ENCODE data around the gene COL4A1.

The COL4A1 gene

DNA sequence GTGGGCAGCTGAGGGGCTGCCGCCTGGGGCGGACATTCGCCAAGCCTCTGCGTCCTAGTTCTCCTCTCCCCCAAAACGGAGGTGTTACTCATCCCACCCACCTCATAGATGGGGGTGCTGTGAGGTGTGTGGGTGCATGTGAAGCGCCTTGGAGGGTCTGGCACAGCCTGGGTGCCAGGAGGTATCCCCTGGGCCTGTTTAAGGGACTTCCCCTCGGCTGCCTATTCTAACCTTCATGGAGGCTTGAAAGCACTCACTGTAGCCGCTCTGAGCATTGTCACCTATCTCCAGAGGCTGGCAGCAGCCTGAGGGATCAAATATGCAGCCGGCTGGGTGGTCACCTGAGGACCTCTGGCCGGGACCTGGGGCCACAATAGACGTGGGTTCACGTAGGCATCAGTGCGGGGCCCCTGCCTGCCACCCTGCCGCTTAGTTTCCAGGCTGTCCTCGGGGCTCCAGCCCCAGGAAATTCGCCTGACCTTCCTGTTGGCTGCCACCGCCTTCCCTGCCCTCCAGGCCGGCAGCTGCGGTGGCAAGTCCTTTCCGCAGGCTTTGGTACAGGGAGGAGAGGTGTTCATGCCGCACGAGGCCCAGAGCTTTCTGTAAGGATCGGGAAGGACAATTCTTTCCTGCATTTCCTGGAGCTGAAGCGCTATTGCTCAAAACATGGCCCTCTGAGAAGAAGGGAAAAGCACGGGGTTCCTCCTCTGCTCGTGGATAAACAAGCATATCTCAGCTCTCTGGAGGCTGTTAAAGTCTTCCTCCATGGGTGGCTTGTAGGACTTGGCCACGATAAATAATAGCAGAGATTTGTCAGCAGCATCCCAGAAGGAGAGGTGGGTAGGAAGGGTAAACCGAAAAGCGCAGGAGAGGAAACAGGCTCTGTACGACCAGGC is 4.7 kb upstream of the COL4A1 start:
- CTCF ChIA-PET: no interaction called here
- H3K4me1 ChIP-seq (ENCODE audit: control extremely low read depth in 1 of 4, control insufficient read depth in 4 of 4, insufficient read depth in 4 of 4, low read length in 3 of 4): peaks cover 0 to 23% (median 11%) of the 10 kb centered on the region in 4 experiments
- DNase-seq: no peak
- no peak overlapping the region for H3K27ac ChIP-seq (ENCODE audit: insufficient read depth in 1 of 2, low read depth in 1 of 2, low read length in 2 of 2, poor library complexity in 1 of 2, severe bottlenecking in 2 of 2)
- H3K36me3 ChIP-seq (ENCODE audit: control insufficient read depth in 4 of 4, insufficient read depth in 4 of 4, low read length in 3 of 4): no peaks in the 10 kb centered on the region
- H3K9me3 ChIP-seq (ENCODE audit: control extremely low read depth in 1 of 5, control insufficient read depth in 4 of 5, insufficient read depth in 2 of 5, low read depth in 1 of 5, low read length in 4 of 5): no peaks in the 10 kb centered on the region
- POLR2A ChIA-PET: no interaction called here
- no peak overlapping the region for H3K4me3 ChIP-seq (ENCODE audit: control insufficient read depth in 1 of 7, extremely low read depth in 1 of 7, insufficient read depth in 4 of 7, low read depth in 2 of 7, low read length in 6 of 7)
- peaks cover 0 to 89% (median 57%) of the 10 kb centered on the region in 5 experiments for H3K27me3 ChIP-seq (replicated peaks in 2 of 5; ENCODE audit: control insufficient read depth in 4 of 5, insufficient read depth in 5 of 5, low read length in 4 of 5)
- 22% methylated on average over 23 of the region's 30 CpGs for WGBS (ENCODE audit: insufficient coverage)

GRCh38 chr13:110310541-110311442 is 3.8 kb upstream of the COL4A1 start:
- peaks cover 0 to 31% (median 14%) of the 10 kb centered on the region in 4 experiments for H3K4me1 ChIP-seq (ENCODE audit: control extremely low read depth in 1 of 4, control insufficient read depth in 4 of 4, insufficient read depth in 4 of 4, low read length in 3 of 4)
- H3K27me3 ChIP-seq (replicated peaks in 2 of 5; ENCODE audit: control insufficient read depth in 4 of 5, insufficient read depth in 5 of 5, low read length in 4 of 5): peaks cover 2 to 91% (median 59%) of the 10 kb centered on the region in 5 experiments
- WGBS (ENCODE audit: insufficient coverage): 81% methylated on average over 11 of the region's 14 CpGs
- DNase-seq: no peak
- no peaks in the 10 kb centered on the region for H3K36me3 ChIP-seq (ENCODE audit: control insufficient read depth in 4 of 4, insufficient read depth in 4 of 4, low read length in 3 of 4)
- no peaks in the 10 kb centered on the region for H3K9me3 ChIP-seq (ENCODE audit: control extremely low read depth in 1 of 5, control insufficient read depth in 4 of 5, insufficient read depth in 2 of 5, low read depth in 1 of 5, low read length in 4 of 5)
- ChIA-PET CTCF (no interaction called here), POLR2A (interaction anchor here (0.7 kb wide), 1 partner anchor 165 kb away, joined by 3 read pairs; no protein-coding TSS in a partner anchor)
- H3K4me3 ChIP-seq (ENCODE audit: control insufficient read depth in 1 of 7, extremely low read depth in 1 of 7, insufficient read depth in 4 of 7, low read depth in 2 of 7, low read length in 6 of 7): no peak overlapping the region
- no peak overlapping the region for H3K27ac ChIP-seq (ENCODE audit: insufficient read depth in 1 of 2, low read depth in 1 of 2, low read length in 2 of 2, poor library complexity in 1 of 2, severe bottlenecking in 2 of 2)

DNA sequence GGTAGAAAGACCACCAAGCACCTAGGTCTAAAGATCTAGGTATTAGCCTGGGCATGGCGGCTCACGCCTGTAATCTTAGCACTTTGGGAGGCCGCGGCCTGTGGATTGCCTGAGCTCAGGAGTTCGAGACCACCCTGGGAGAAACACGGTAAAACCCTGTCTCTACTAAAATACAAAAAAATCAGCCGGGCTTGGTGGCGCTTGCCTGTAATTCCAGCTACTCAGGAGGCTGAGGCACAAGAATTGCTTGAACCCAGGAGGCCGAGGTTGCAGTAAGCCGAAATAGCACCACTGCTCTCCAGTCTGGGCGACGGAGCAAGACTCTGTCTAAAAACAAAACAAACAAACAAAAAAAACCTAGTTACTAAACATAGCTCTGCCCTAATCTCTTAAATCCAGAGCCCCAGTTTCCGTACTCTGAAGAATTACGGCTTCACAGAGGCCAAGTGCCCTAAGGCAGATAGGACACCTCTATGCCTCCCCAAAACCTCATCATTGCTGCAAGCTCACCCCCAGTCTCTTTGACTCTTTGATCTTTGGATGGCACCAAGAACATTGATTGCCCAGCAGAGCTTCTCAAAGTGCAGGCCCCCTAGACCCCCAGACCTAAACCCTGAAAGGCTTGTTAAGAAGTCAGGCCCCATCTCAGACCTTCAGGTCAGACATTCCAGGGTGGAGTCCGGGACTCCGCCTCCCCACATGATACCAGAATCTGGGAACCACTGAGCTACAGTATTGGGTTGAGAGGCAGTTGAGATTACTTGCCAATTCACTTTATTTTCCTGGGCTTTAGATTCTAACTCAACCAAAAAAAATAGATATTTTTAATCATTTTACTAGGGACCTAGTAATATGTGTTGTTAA is 2.9 kb upstream of the COL4A1 start:
- no peaks in the 10 kb centered on the region for H3K9me3 ChIP-seq (ENCODE audit: control extremely low read depth in 1 of 5, control insufficient read depth in 4 of 5, insufficient read depth in 2 of 5, low read depth in 1 of 5, low read length in 4 of 5)
- H3K27ac ChIP-seq (ENCODE audit: insufficient read depth in 1 of 2, low read depth in 1 of 2, low read length in 2 of 2, poor library complexity in 1 of 2, severe bottlenecking in 2 of 2): no peak overlapping the region
- POLR2A ChIA-PET: interaction anchor here (0.7 kb wide), 1 partner anchor 164 kb away, joined by 3 read pairs; no protein-coding TSS in a partner anchor
- DNase-seq: no peak
- H3K27me3 ChIP-seq (replicated peaks in 2 of 5; ENCODE audit: control insufficient read depth in 4 of 5, insufficient read depth in 5 of 5, low read length in 4 of 5): peaks cover 5 to 96% (median 65%) of the 10 kb centered on the region in 5 experiments
- 88% methylated on average over 16 of the region's 16 CpGs for WGBS (ENCODE audit: insufficient coverage)
- CTCF ChIA-PET: interaction anchor here (0.9 to 1.5 kb wide), 2 partner anchors 87 to 102 kb away, joined by 3 to 4 read pairs; no protein-coding TSS in a partner anchor
- H3K36me3 ChIP-seq (ENCODE audit: control insufficient read depth in 4 of 4, insufficient read depth in 4 of 4, low read length in 3 of 4): no peaks in the 10 kb centered on the region
- no peak overlapping the region for H3K4me3 ChIP-seq (ENCODE audit: control insufficient read depth in 1 of 7, extremely low read depth in 1 of 7, insufficient read depth in 4 of 7, low read depth in 2 of 7, low read length in 6 of 7)
- H3K4me1 ChIP-seq (ENCODE audit: control extremely low read depth in 1 of 4, control insufficient read depth in 4 of 4, insufficient read depth in 4 of 4, low read length in 3 of 4): peaks cover 0 to 32% (median 14%) of the 10 kb centered on the region in 4 experiments

GRCh38 chr13:110308656-110309359 is 1.9 kb upstream of the COL4A1 start:
- H3K4me1 ChIP-seq (ENCODE audit: control extremely low read depth in 1 of 4, control insufficient read depth in 4 of 4, insufficient read depth in 4 of 4, low read length in 3 of 4): peaks cover 0 to 32% (median 14%) of the 10 kb centered on the region in 4 experiments
- H3K36me3 ChIP-seq (ENCODE audit: control insufficient read depth in 4 of 4, insufficient read depth in 4 of 4, low read length in 3 of 4): no peaks in the 10 kb centered on the region
- no peaks in the 10 kb centered on the region for H3K9me3 ChIP-seq (ENCODE audit: control extremely low read depth in 1 of 5, control insufficient read depth in 4 of 5, insufficient read depth in 2 of 5, low read depth in 1 of 5, low read length in 4 of 5)
- peak overlapping the region in 2 of 7 experiments; percentile 16 to 25 for H3K4me3 ChIP-seq (ENCODE audit: control insufficient read depth in 1 of 7, extremely low read depth in 1 of 7, insufficient read depth in 4 of 7, low read depth in 2 of 7, low read length in 6 of 7)
- H3K27ac ChIP-seq (ENCODE audit: insufficient read depth in 1 of 2, low read depth in 1 of 2, low read length in 2 of 2, poor library complexity in 1 of 2, severe bottlenecking in 2 of 2): no peak overlapping the region
- H3K27me3 ChIP-seq (replicated peaks in 2 of 5; ENCODE audit: control insufficient read depth in 4 of 5, insufficient read depth in 5 of 5, low read length in 4 of 5): peaks cover 14 to 96% (median 73%) of the 10 kb centered on the region in 5 experiments
- POLR2A ChIA-PET: no interaction called here
- WGBS (ENCODE audit: insufficient coverage): 16% methylated on average over 29 of the region's 31 CpGs
- CTCF ChIA-PET: interaction anchor here (1.5 kb wide), 1 partner anchor 103 kb away, joined by 4 read pairs; no protein-coding TSS in a partner anchor
- no peak for DNase-seq

GRCh38 chr13:110307767-110308655 is 1.1 kb upstream of the COL4A1 start:
- WGBS (ENCODE audit: insufficient coverage): 2% methylated on average over 58 of the region's 64 CpGs
- H3K27ac ChIP-seq (ENCODE audit: insufficient read depth in 1 of 2, low read depth in 1 of 2, low read length in 2 of 2, poor library complexity in 1 of 2, severe bottlenecking in 2 of 2): no peak overlapping the region
- H3K4me1 ChIP-seq (ENCODE audit: control extremely low read depth in 1 of 4, control insufficient read depth in 4 of 4, insufficient read depth in 4 of 4, low read length in 3 of 4): peaks cover 0 to 32% (median 14%) of the 10 kb centered on the region in 4 experiments
- peaks cover 14 to 100% (median 73%) of the 10 kb centered on the region in 5 experiments for H3K27me3 ChIP-seq (replicated peaks in 2 of 5; ENCODE audit: control insufficient read depth in 4 of 5, insufficient read depth in 5 of 5, low read length in 4 of 5)
- ChIA-PET CTCF (interaction anchor here (1.5 kb wide), 1 partner anchor 104 kb away, joined by 4 read pairs; no protein-coding TSS in a partner anchor), POLR2A (no interaction called here)
- peak overlapping the region in 4 of 7 experiments; percentile 16 to 46 (median 36) for H3K4me3 ChIP-seq (ENCODE audit: control insufficient read depth in 1 of 7, extremely low read depth in 1 of 7, insufficient read depth in 4 of 7, low read depth in 2 of 7, low read length in 6 of 7)
- peak in 2 of 3 donors; percentile 11 to 29 for DNase-seq
- no peaks in the 10 kb centered on the region for H3K9me3 ChIP-seq (ENCODE audit: control extremely low read depth in 1 of 5, control insufficient read depth in 4 of 5, insufficient read depth in 2 of 5, low read depth in 1 of 5, low read length in 4 of 5)
- no peaks in the 10 kb centered on the region for H3K36me3 ChIP-seq (ENCODE audit: control insufficient read depth in 4 of 4, insufficient read depth in 4 of 4, low read length in 3 of 4)
